ENCODE data around the gene SLC12A7. TPM values are rescaled to one million over a fixed set of nuclear protein-coding genes. Genes with fewer than 3 reads are reported as not detected.

SLC12A7 gene
- total RNA-seq, 2 experiments from 2014 or later: 32.6 to 34.2 TPM

DNA sequence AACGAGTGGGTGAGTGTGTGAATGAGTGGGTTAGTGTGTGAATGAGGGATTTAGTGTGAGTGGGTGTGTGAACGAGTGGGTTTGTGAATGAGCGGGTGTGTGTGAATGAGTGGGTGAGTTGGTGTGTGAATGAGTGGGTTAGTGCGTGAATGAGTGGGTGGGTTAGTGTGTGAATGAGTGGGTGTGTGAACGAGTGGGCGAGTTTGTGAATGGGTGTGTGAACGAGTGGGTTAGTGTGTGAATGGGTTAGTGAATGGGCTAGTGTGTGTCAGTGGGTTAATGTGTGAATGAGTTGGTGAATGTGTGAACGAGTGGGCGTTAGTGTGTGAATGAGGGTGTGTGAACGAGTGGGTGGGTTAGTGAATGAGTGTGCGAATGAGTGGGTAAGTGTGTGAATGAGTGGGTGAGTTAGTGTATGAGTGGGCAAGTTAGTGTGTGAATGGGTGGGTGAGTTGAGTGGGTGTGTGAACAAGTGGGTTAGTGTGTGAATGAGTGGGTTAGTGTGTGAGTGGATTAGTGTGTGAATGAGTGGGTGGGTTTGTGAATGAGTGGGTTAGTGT lies 63.6 kb downstream of the SLC12A7 start:
- Mint-ChIP-seq H3K4me3 (no peak overlapping the region), H3K27ac (no peak overlapping the region), H3K4me1 (no peaks in the 10 kb centered on the region), H3K9me3 (peaks cover 54% of the 10 kb centered on the region), H3K36me3 (ENCODE audit: low read depth) (peaks cover 23% of the 10 kb centered on the region), H3K27me3 (no peaks in the 10 kb centered on the region)
- ChIA-PET POLR2A (no interaction called here), CTCF (no interaction called here)
- DNase-seq: no peak

DNA sequence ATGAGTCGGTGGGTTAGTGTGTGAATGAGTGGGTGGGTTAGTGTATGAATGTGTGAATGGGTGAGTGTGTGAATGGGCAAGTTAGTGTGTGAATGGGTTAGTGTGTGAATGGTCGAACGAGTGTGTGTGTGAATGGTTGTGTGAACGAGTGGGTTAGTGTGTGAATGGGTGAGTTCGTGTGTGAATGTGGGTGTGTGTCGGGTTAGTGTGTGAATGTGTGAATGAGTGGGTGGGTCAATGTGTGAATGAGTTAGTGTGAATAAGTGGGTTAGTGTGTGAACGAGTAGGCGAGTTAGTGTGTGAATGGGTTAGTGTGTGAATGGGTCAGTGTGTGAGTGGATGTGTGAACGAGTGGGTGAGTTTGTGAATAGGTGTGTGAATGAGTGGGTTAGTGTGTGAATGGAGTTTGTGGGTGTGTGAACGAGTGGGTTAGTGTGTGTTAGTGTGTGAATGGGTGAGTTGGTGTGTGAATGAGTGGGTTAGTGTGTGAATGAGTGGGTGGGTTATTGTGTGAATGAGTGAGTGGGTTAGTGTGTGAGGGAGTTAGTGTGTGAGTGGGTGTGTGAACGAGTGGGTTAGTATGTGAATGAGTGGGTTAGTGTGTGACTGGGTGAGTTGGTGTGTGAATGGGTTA lies 64.4 kb downstream of the SLC12A7 start:
- DNase-seq: no peak
- H3K4me3 Mint-ChIP-seq: no peak overlapping the region
- no peaks in the 10 kb centered on the region for H3K4me1 Mint-ChIP-seq
- POLR2A ChIA-PET: no interaction called here
- H3K27me3 Mint-ChIP-seq: no peaks in the 10 kb centered on the region
- peaks cover 23% of the 10 kb centered on the region for H3K36me3 Mint-ChIP-seq (ENCODE audit: low read depth)
- H3K9me3 Mint-ChIP-seq: peaks cover 62% of the 10 kb centered on the region
- CTCF ChIA-PET: no interaction called here
- H3K27ac Mint-ChIP-seq: no peak overlapping the region

DNA sequence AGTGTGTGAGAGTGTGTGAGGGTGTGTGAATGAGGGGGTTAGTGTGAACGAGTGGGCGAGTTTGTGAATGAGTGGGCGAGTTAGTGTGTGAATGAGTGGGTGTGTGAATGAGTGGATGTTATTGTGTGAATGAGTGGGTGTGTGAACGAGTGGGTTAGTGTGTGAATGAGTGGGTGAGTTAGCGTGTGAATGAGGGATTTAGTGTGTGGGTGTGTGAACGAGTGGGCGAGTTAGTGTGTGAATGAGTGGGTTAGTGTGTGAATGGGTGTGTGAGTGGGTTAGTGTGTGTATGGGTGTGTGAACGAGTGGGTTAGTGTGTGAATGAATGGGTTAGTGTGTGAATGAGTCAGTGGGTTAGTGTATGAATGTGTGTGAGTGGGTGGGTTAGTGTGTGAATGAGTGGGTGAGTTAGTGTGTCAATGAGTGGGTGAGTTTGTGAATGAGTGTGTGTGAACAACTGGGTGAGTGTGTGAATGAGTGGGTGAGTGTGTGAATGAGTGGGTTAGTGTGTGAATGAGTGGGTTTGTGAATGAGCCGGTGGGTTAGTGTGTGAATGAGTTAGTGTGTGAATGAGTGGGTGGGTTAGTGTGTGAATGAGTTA lies 65.8 kb downstream of the SLC12A7 start:
- no peak for DNase-seq
- no peaks in the 10 kb centered on the region for H3K27me3 Mint-ChIP-seq
- H3K4me1 Mint-ChIP-seq: no peaks in the 10 kb centered on the region
- H3K36me3 Mint-ChIP-seq (ENCODE audit: low read depth): peaks cover 23% of the 10 kb centered on the region
- H3K4me3 Mint-ChIP-seq: no peak overlapping the region
- CTCF ChIA-PET: no interaction called here
- H3K27ac Mint-ChIP-seq: no peak overlapping the region
- H3K9me3 Mint-ChIP-seq: peaks cover 76% of the 10 kb centered on the region
- POLR2A ChIA-PET: no interaction called here

GRCh38 chr5:1044117-1044516 lies 67.7 kb downstream of the SLC12A7 start:
- peaks cover 23% of the 10 kb centered on the region for H3K36me3 Mint-ChIP-seq (ENCODE audit: low read depth)
- H3K4me3 Mint-ChIP-seq: no peak overlapping the region

DNA sequence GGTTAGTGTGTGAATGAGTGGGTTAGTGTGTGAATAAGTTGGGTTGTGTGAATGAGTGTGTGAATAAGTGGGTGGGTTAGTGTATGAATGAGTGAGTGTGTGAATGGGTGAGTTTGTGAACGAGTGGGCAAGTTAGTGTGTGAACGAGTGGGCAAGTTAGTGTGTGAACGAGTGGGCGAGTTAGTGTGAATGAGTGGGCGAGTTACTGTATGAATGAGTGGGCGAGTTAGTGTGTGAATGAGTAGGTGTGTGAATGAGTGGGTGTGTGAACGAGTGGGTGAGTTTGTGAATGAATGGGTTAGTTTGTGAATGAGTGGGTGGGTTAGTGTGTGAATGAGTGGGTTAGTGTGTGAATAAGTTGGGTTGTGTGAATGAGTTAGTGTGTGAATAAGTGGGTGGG lies 68.5 kb downstream of the SLC12A7 start:
- CTCF ChIA-PET: no interaction called here
- Mint-ChIP-seq H3K36me3 (ENCODE audit: low read depth) (peaks cover 20% of the 10 kb centered on the region), H3K4me1 (no peaks in the 10 kb centered on the region), H3K27me3 (no peaks in the 10 kb centered on the region), H3K27ac (no peak overlapping the region), H3K4me3 (no peak overlapping the region), H3K9me3 (peaks cover 87% of the 10 kb centered on the region)
- POLR2A ChIA-PET: no interaction called here
- DNase-seq: no peak

More at GRCh38 chr5:1044117-1044516, 67.7 kb downstream of the SLC12A7 start:
- Mint-ChIP-seq H3K9me3 (peaks cover 87% of the 10 kb centered on the region), H3K27me3 (no peaks in the 10 kb centered on the region), H3K4me1 (no peaks in the 10 kb centered on the region), H3K27ac (no peak overlapping the region)
- CTCF ChIA-PET: no interaction called here
- DNase-seq: no peak
- POLR2A ChIA-PET: no interaction called here

DNA sequence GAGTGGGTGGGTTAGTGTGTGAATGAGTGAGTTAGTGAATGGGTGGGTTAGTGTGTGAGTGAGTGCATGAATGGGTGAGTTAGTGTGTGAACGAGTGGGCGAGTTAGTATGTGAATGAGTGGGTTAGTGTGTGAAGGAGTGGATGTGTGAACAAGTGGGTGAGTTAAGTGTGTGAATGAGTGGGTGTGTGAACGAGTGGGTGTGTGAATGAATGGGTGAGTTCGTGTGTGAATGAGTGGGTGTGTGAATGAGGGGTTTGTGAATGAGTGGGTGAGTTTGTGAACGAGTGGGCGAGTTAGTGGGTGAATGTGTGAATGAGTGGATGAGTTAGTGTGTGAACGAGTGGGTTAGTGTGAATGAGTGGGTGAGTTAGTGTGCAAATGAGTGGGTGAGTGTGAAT lies 69.2 kb downstream of the SLC12A7 start:
- peaks cover 80% of the 10 kb centered on the region for H3K9me3 Mint-ChIP-seq
- no peak overlapping the region for H3K4me3 Mint-ChIP-seq
- ChIA-PET POLR2A (no interaction called here), CTCF (no interaction called here)
- no peaks in the 10 kb centered on the region for H3K4me1 Mint-ChIP-seq
- H3K27me3 Mint-ChIP-seq: no peaks in the 10 kb centered on the region
- H3K36me3 Mint-ChIP-seq (ENCODE audit: low read depth): peaks cover 19% of the 10 kb centered on the region
- no peak for DNase-seq
- H3K27ac Mint-ChIP-seq: no peak overlapping the region

GRCh38 chr5:1041225-1042143 lies 70.4 kb downstream of the SLC12A7 start:
- H3K36me3 Mint-ChIP-seq (ENCODE audit: low read depth): peaks cover 19% of the 10 kb centered on the region
- CTCF ChIA-PET: no interaction called here
- H3K4me1 Mint-ChIP-seq: no peaks in the 10 kb centered on the region
- H3K27me3 Mint-ChIP-seq: no peaks in the 10 kb centered on the region
- POLR2A ChIA-PET: no interaction called here
- no peak overlapping the region for H3K4me3 Mint-ChIP-seq
- peaks cover 69% of the 10 kb centered on the region for H3K9me3 Mint-ChIP-seq
- H3K27ac Mint-ChIP-seq: no peak overlapping the region
- DNase-seq: no peak

DNA sequence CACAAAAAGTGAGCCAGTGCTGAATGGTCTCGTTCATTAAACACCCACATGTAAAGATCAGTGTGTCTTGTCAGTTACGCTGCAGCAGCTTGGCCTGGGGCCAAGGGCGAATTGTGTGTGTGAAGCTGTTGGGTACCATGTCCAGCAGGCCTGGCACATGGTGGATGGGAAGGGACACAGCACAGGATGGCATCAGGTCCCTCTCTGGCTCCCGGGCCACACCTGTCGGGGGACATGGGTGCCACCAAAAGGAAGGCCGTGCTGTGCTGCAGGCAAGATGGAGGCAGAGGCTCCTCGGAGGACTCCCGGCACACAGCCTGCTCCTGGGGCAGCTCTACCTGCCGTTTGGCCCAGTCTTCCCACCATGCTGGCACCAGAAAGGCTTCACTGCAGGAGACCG lies 71.3 kb downstream of the SLC12A7 start:
- Mint-ChIP-seq H3K4me3 (no peak overlapping the region), H3K27me3 (no peaks in the 10 kb centered on the region), H3K27ac (no peak overlapping the region), H3K36me3 (ENCODE audit: low read depth) (peaks cover 14% of the 10 kb centered on the region), H3K9me3 (peaks cover 59% of the 10 kb centered on the region), H3K4me1 (no peaks in the 10 kb centered on the region)
- ChIA-PET POLR2A (no interaction called here), CTCF (no interaction called here)
- DNase-seq: no peak

- Mint-ChIP-seq H3K27ac (no peak overlapping the region), H3K9me3 (peaks cover 55% of the 10 kb centered on the region), H3K4me3 (no peak overlapping the region), H3K27me3 (no peaks in the 10 kb centered on the region), H3K4me1 (peaks cover 2% of the 10 kb centered on the region), H3K36me3 (ENCODE audit: low read depth) (peaks cover 10% of the 10 kb centered on the region)
- ChIA-PET POLR2A (no interaction called here), CTCF (no interaction called here)
- DNase-seq: no peak
These were observed 72.1 kb downstream of the SLC12A7 start for GRCh38 chr5:1039706-1040260.

GRCh38 chr5:1039210-1039548 lies 72.7 kb downstream of the SLC12A7 start:
- H3K36me3 Mint-ChIP-seq (ENCODE audit: low read depth): peaks cover 8% of the 10 kb centered on the region
- H3K27me3 Mint-ChIP-seq: no peaks in the 10 kb centered on the region
- no peak for DNase-seq
- peaks cover 2% of the 10 kb centered on the region for H3K4me1 Mint-ChIP-seq
- H3K27ac Mint-ChIP-seq: no peak overlapping the region
- peaks cover 49% of the 10 kb centered on the region for H3K9me3 Mint-ChIP-seq
- CTCF ChIA-PET: no interaction called here
- POLR2A ChIA-PET: no interaction called here
- H3K4me3 Mint-ChIP-seq: no peak overlapping the region

DNA sequence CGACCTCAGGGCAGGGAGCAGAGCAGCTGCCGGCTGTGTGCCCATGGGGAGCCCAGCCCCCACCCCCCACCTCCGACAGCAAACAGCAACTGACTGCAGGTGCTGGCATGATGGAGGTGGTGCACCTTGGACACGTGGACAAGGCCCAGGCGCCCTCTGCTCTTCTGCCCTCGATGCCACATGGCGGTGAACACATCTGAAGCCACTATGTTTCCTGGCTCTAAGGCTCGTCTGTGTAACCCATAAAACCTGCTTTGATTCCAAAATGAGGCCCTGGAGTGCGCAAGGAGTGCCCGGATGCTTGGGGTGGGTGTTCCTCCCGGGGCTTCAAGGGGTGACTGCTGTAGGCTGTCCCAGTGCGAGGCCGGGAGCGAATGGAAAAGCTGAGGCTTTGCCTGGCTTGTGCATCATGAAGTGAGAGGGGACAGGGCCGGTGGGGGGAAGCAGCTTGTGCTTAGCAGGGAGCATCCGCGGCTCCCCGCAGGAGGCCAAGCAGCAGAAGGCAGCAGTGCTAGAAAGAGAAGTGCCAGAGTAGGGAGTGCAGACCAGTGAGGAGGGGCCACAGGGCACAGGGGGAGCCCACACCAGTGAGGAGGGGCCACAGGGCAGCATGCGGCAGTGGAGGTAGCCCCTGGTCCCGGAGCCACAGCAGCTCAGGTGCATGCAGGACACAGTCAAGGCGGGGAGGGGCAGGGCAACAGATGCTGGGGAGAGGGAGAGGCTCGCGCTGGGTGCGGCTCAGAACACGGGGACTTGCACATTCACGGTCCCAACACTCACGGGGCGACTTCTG lies 73.2 kb downstream of the SLC12A7 start:
- no peak overlapping the region for H3K4me3 Mint-ChIP-seq
- ChIA-PET POLR2A (no interaction called here), CTCF (no interaction called here)
- no peak overlapping the region for H3K27ac Mint-ChIP-seq
- peaks cover 2% of the 10 kb centered on the region for H3K4me1 Mint-ChIP-seq
- H3K27me3 Mint-ChIP-seq: no peaks in the 10 kb centered on the region
- H3K36me3 Mint-ChIP-seq (ENCODE audit: low read depth): peaks cover 2% of the 10 kb centered on the region
- DNase-seq: no peak
- H3K9me3 Mint-ChIP-seq: peaks cover 43% of the 10 kb centered on the region

DNA sequence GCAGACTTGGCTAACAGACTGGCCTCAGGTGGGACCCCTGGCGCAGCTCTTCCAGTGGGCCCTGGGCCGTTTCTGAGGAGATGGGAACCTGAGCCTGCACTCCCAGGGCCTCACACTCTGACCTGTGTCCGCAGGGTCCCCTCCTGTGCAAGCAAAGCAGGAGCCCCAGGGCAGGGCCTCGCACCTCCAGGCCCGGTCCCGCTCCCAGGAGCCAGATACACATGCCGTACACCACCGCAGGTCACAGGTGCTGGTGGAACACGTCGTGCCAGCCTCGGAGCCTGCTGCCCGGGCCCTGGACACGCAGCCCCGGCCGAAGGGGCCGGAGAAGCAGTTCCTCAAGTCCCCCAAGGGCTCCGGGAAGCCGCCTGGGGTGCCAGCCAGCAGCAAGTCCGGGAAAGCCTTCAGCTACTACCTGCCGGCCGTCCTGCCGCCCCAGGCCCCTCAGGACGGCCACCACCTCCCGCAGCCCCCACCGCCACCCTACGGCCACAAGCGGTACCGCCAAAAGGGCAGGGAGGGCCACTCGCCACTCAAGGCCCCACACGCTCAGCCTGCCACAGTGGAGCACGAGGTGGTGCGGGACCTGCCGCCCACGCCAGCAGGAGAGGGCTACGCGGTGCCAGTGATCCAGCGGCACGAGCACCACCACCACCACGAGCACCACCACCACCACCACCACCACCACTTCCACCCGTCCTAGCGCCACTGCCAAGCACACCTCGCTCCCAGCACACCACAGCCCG lies 74.0 kb downstream of the SLC12A7 start:
- no peak overlapping the region for H3K4me3 Mint-ChIP-seq
- peaks cover 35% of the 10 kb centered on the region for H3K9me3 Mint-ChIP-seq
- peaks cover 2% of the 10 kb centered on the region for H3K4me1 Mint-ChIP-seq
- no peak for DNase-seq
- no peaks in the 10 kb centered on the region for H3K36me3 Mint-ChIP-seq (ENCODE audit: low read depth)
- H3K27me3 Mint-ChIP-seq: no peaks in the 10 kb centered on the region
- ChIA-PET CTCF (no interaction called here), POLR2A (no interaction called here)
- H3K27ac Mint-ChIP-seq: no peak overlapping the region
